PC-9 (cell line): ENCODE results near the gene TYRP1. TPM values are rescaled to one million over a fixed set of nuclear protein-coding genes. Genes with fewer than 3 reads are reported as not detected.
A peak's percentile ranks its signal among the peaks of the same experiment; 100 is the strongest.

Experiments
- BruUV-seq: library from RNA; stranded (reverse); fragments of 400-500 nt; replicated peaks from 2 replicates; lab custom pipeline; 2021; lab: Mats Ljungman, UMichigan
- CTCF ChIA-PET: fragments of 300-600 bp; sonication (Branson Sonifier 250); formaldehyde crosslinking; loops from one replicate; lab custom pipeline; 2022; ENCODE audit warnings: antibody characterized with exemption; lab: Charles Lee
- POLR2A ChIA-PET: fragments of 300-600 bp; sonication (Branson Sonifier 250); formaldehyde crosslinking; loops from one replicate; lab custom pipeline; 2022; ENCODE audit warnings: antibody characterized with exemption; ENCODE audit not compliant: unreplicated experiment; lab: Charles Lee
- DNase-seq, 2 experiments: peaks; one replicate each; pipeline versions ENCODE4 v3.0.0 to v3.0.0-alpha.2; 2015 to 2022; ENCODE audit warnings: mixed read lengths in 1 of 2
- H2AFZ ChIP-seq: fragments of 200-600 bp; sonication (generic); 2 replicates; pipeline ENCODE4 v1.8.1; 2017; ENCODE audit warnings: antibody characterized with exemption
- H3F3A ChIP-seq: fragments of 200-600 bp; sonication (generic); 2 replicates; pipeline ENCODE4 v1.8.1; 2017; ENCODE audit warnings: antibody characterized with exemption, mild to moderate bottlenecking, low read depth; ENCODE audit not compliant: insufficient read depth
- H3K27ac ChIP-seq: fragments of 200-600 bp; sonication (generic); 2 replicates; pipeline ENCODE4 v1.6.1; 2016; ENCODE audit warnings: mixed run types
- H3K27me3 ChIP-seq: fragments of 200-600 bp; sonication (generic); 2 replicates; pipeline ENCODE4 v1.6.1; 2016; ENCODE audit warnings: low read depth, mixed run types; ENCODE audit not compliant: insufficient read depth
- H3K36me3 ChIP-seq: fragments of 200-600 bp; sonication (generic); 2 replicates; pipeline ENCODE4 v1.6.1; 2016; ENCODE audit warnings: low read depth, mixed run types
- H3K4me1 ChIP-seq: fragments of 200-600 bp; sonication (generic); replicated peaks from 2 replicates; pipeline ENCODE4 v1.6.1; 2016; ENCODE audit warnings: mixed run types; ENCODE audit not compliant: insufficient read depth
- H3K4me2 ChIP-seq: fragments of 200-600 bp; sonication (generic); 2 replicates; pipeline ENCODE4 v1.6.1; 2017; ENCODE audit warnings: mixed run types
- H3K4me3 ChIP-seq: fragments of 200-600 bp; sonication (generic); 2 replicates; pipeline ENCODE4 v1.6.1; 2016; ENCODE audit warnings: mixed run types
- H3K79me2 ChIP-seq: fragments of 200-600 bp; sonication (generic); 2 replicates; pipeline ENCODE4 v1.6.1; 2017; ENCODE audit warnings: low read depth, mixed run types
- H3K9me2 ChIP-seq: fragments of 200-600 bp; sonication (generic); 2 replicates; pipeline ENCODE4 v1.8.1; 2017; ENCODE audit warnings: mild to moderate bottlenecking; ENCODE audit not compliant: insufficient read depth
- H3K9me3 ChIP-seq: fragments of 200-600 bp; sonication (generic); 2 replicates; pipeline ENCODE4 v1.8.1; 2016; ENCODE audit warnings: low read depth; ENCODE audit not compliant: insufficient read depth
- H4K20me1 ChIP-seq: fragments of 200-600 bp; sonication (generic); 2 replicates; pipeline ENCODE4 v1.8.1; 2017; ENCODE audit not compliant: insufficient read depth
- CTCF ChIP-seq: fragments of 200-600 bp; sonication (generic); conservative IDR thresholded peaks from 2 replicates; pipeline ENCODE4 v1.6.1; 2017; ENCODE audit warnings: mixed run types, antibody characterized with exemption, mild to moderate bottlenecking, moderate library complexity
- EZH2 ChIP-seq: fragments of 200-600 bp; sonication (generic); IDR thresholded peaks from 2 replicates; pipeline ENCODE4 v1.8.0; 2017; ENCODE audit warnings: antibody characterized with exemption, low read depth
- intact Hi-C: fragments of 100-400 bp; cut with micrococcal nuclease; formaldehyde crosslinking; loops from one replicate; pipeline ENCODE4 v1.10.0; 2022; ENCODE audit not compliant: unreplicated experiment
- total RNA-seq: library from RNA; stranded (reverse); gene quantifications from 2 replicates; pipeline ENCODE4 v1.2.3, GENCODE V29; 2021

The TYRP1 gene
- total RNA-seq, 1 experiment from 2014 or later, result not detected

GRCh38 chr9:12717907-12718306, 24.7 kb downstream of the TYRP1 start:
- no peaks in the 10 kb centered on the region for H3F3A ChIP-seq
- no TSS peak for BruUV-seq
- no peaks in the 10 kb centered on the region for H3K79me2 ChIP-seq
- H3K4me3 ChIP-seq, result no peak overlapping the region
- H4K20me1 ChIP-seq, result no peaks in the 10 kb centered on the region
- ChIA-PET CTCF (interaction anchor here (1.1 to 1.2 kb wide), 2 partner anchors 100 to 372 kb away, joined by 3 to 6 read pairs; no protein-coding TSS in a partner anchor), POLR2A (no interaction called here)
- intact Hi-C loops, result loop anchor here (5.0 kb wide), 2 partner anchors 709 to 1714 kb away; no protein-coding TSS in a partner anchor
- H3K4me1 ChIP-seq, result no peaks in the 10 kb centered on the region
- no peaks in the 10 kb centered on the region for H3K27me3 ChIP-seq
- no peak overlapping the region for H3K27ac ChIP-seq
- no peak for TF ChIP-seq CTCF
- no peak for TF ChIP-seq EZH2
- no peak for DNase-seq
- H3K9me2 ChIP-seq, result no peaks in the 10 kb centered on the region
- H3K36me3 ChIP-seq, result no peaks in the 10 kb centered on the region
- H2AFZ ChIP-seq, result no peak overlapping the region
- H3K9me3 ChIP-seq, result no peaks in the 10 kb centered on the region
- no peak overlapping the region for H3K4me2 ChIP-seq

- no peak overlapping the region for H2AFZ ChIP-seq
These were observed 25.4 kb downstream of the TYRP1 start for GRCh38 chr9:12718482-12719026.

GRCh38 chr9:12719431-12719830, 26.2 kb downstream of the TYRP1 start:
- Histone ChIP-seq H3K4me2 (no peak overlapping the region), H3K27ac (no peak overlapping the region), H4K20me1 (no peaks in the 10 kb centered on the region), H2AFZ (no peak overlapping the region), H3K4me1 (no peaks in the 10 kb centered on the region), H3F3A (no peaks in the 10 kb centered on the region), H3K9me3 (no peaks in the 10 kb centered on the region), H3K4me3 (no peak overlapping the region), H3K27me3 (no peaks in the 10 kb centered on the region), H3K79me2 (no peaks in the 10 kb centered on the region), H3K9me2 (no peaks in the 10 kb centered on the region), H3K36me3 (no peaks in the 10 kb centered on the region)
- intact Hi-C loops, result loop anchor here (5.0 kb wide), 2 partner anchors 708 to 1713 kb away; no protein-coding TSS in a partner anchor
- DNase-seq, result no peak
- ChIA-PET POLR2A (no interaction called here), CTCF (interaction anchor here (0.6 to 0.7 kb wide), 3 partner anchors 236 to 1607 kb away, joined by 3 to 14 read pairs (median 3); no protein-coding TSS in a partner anchor)
- no TSS peak for BruUV-seq
- TF ChIP-seq EZH2 (no peak), CTCF (peak; percentile 67)

More at GRCh38 chr9:12718482-12719026, 25.4 kb downstream of the TYRP1 start:
- Histone ChIP-seq H3F3A (no peaks in the 10 kb centered on the region), H3K9me3 (no peaks in the 10 kb centered on the region), H3K79me2 (no peaks in the 10 kb centered on the region), H3K4me3 (no peak overlapping the region), H3K9me2 (no peaks in the 10 kb centered on the region), H3K27ac (no peak overlapping the region), H3K4me1 (no peaks in the 10 kb centered on the region), H3K4me2 (no peak overlapping the region), H3K27me3 (no peaks in the 10 kb centered on the region), H3K36me3 (no peaks in the 10 kb centered on the region), H4K20me1 (no peaks in the 10 kb centered on the region)
- DNase-seq, result peak in 1 of 2 experiments; percentile 7
- TF ChIP-seq CTCF (no peak), EZH2 (no peak)
- ChIA-PET CTCF (interaction anchor here (0.6 to 1.2 kb wide), 3 partner anchors 100 to 371 kb away, joined by 3 to 6 read pairs (median 3); no protein-coding TSS in a partner anchor), POLR2A (no interaction called here)
- no TSS peak for BruUV-seq
- intact Hi-C loops, result loop anchor here (5.0 kb wide), 2 partner anchors 709 to 1714 kb away; no protein-coding TSS in a partner anchor
